Measurements from ENCODE around the gene SPACA9.

The SPACA9 gene

GRCh38 chr9:132875159-132875558, 3.5 kb upstream of the SPACA9 start:
- Histone ChIP-seq H3K27me3 (ENCODE audit: insufficient read depth, low read length) (no peaks in the 10 kb centered on the region), H3K9me3 (ENCODE audit: low read length) (no peaks in the 10 kb centered on the region), H3K4me3 (ENCODE audit: low read length) (no peak overlapping the region), H2AFZ (ENCODE audit: low read depth, low read length) (no peak overlapping the region), H3K36me3 (ENCODE audit: insufficient read depth, low read length) (no peaks in the 10 kb centered on the region), H3K4me1 (ENCODE audit: insufficient read depth, low read length) (no peaks in the 10 kb centered on the region)

GRCh38 chr9:132876849-132877248, 1.8 kb upstream of the SPACA9 start:
- no peaks in the 10 kb centered on the region for H3K36me3 ChIP-seq (ENCODE audit: insufficient read depth, low read length)
- H3K4me3 ChIP-seq (ENCODE audit: low read length) = peak overlapping the region; percentile 92
- no peaks in the 10 kb centered on the region for H3K9me3 ChIP-seq (ENCODE audit: low read length)
- H3K27me3 ChIP-seq (ENCODE audit: insufficient read depth, low read length) = no peaks in the 10 kb centered on the region
- no peak overlapping the region for H2AFZ ChIP-seq (ENCODE audit: low read depth, low read length)
- H3K4me1 ChIP-seq (ENCODE audit: insufficient read depth, low read length) = no peaks in the 10 kb centered on the region

GRCh38 chr9:132877458-132877823, 1.3 kb upstream of the SPACA9 start:
- H3K9me3 ChIP-seq (ENCODE audit: low read length) = no peaks in the 10 kb centered on the region
- H3K4me1 ChIP-seq (ENCODE audit: insufficient read depth, low read length) = no peaks in the 10 kb centered on the region
- no peaks in the 10 kb centered on the region for H3K27me3 ChIP-seq (ENCODE audit: insufficient read depth, low read length)
- peak overlapping the region; percentile 92 for H3K4me3 ChIP-seq (ENCODE audit: low read length)
- peak overlapping the region; percentile 90 for H2AFZ ChIP-seq (ENCODE audit: low read depth, low read length)
- H3K36me3 ChIP-seq (ENCODE audit: insufficient read depth, low read length) = no peaks in the 10 kb centered on the region

GRCh38 chr9:132877824-132878694, 639 bp upstream of the SPACA9 start, which contains the start of gene AK8:
Gene AK8 (minus strand): TSS chr9:132878284. CDS start chr9:132878255, 29 bp downstream.
- no peaks in the 10 kb centered on the region for H3K36me3 ChIP-seq (ENCODE audit: insufficient read depth, low read length)
- no peaks in the 10 kb centered on the region for H3K4me1 ChIP-seq (ENCODE audit: insufficient read depth, low read length)
- no peaks in the 10 kb centered on the region for H3K9me3 ChIP-seq (ENCODE audit: low read length)
- H3K4me3 ChIP-seq (ENCODE audit: low read length) = peak within 1 kb of the TSS; percentile 92
- no peaks in the 10 kb centered on the region for H3K27me3 ChIP-seq (ENCODE audit: insufficient read depth, low read length)
- H2AFZ ChIP-seq (ENCODE audit: low read depth, low read length) = peak within 1 kb of the TSS; percentile 90

GRCh38 chr9:132879457-132880323, 992 bp downstream of the SPACA9 start:
- Histone ChIP-seq H3K4me3 (ENCODE audit: low read length) (peak overlapping the region; percentile 92), H3K4me1 (ENCODE audit: insufficient read depth, low read length) (no peaks in the 10 kb centered on the region), H3K36me3 (ENCODE audit: insufficient read depth, low read length) (no peaks in the 10 kb centered on the region), H2AFZ (ENCODE audit: low read depth, low read length) (no peak overlapping the region), H3K9me3 (ENCODE audit: low read length) (no peaks in the 10 kb centered on the region), H3K27me3 (ENCODE audit: insufficient read depth, low read length) (no peaks in the 10 kb centered on the region)

- no peaks in the 10 kb centered on the region for H3K9me3 ChIP-seq (ENCODE audit: low read length)
- no peaks in the 10 kb centered on the region for H3K4me1 ChIP-seq (ENCODE audit: insufficient read depth, low read length)
- H3K27me3 ChIP-seq (ENCODE audit: insufficient read depth, low read length) = no peaks in the 10 kb centered on the region
- no peak overlapping the region for H3K4me3 ChIP-seq (ENCODE audit: low read length)
- H3K36me3 ChIP-seq (ENCODE audit: insufficient read depth, low read length) = no peaks in the 10 kb centered on the region
- no peak overlapping the region for H2AFZ ChIP-seq (ENCODE audit: low read depth, low read length)
These were observed 1.6 kb downstream of the SPACA9 start for GRCh38 chr9:132880324-132880661.

GRCh38 chr9:132881826-132882225, 3.1 kb downstream of the SPACA9 start:
- no peak overlapping the region for H3K4me3 ChIP-seq (ENCODE audit: low read length)

GRCh38 chr9:132882616-132883015, 3.9 kb downstream of the SPACA9 start:
- H3K36me3 ChIP-seq (ENCODE audit: insufficient read depth, low read length) = no peaks in the 10 kb centered on the region
- H3K9me3 ChIP-seq (ENCODE audit: low read length) = no peaks in the 10 kb centered on the region
- H3K4me3 ChIP-seq (ENCODE audit: low read length) = no peak overlapping the region
- H2AFZ ChIP-seq (ENCODE audit: low read depth, low read length) = no peak overlapping the region
- no peaks in the 10 kb centered on the region for H3K27me3 ChIP-seq (ENCODE audit: insufficient read depth, low read length)
- H3K4me1 ChIP-seq (ENCODE audit: insufficient read depth, low read length) = no peaks in the 10 kb centered on the region

More at GRCh38 chr9:132881826-132882225, 3.1 kb downstream of the SPACA9 start:
- H3K9me3 ChIP-seq (ENCODE audit: low read length) = no peaks in the 10 kb centered on the region
- H3K36me3 ChIP-seq (ENCODE audit: insufficient read depth, low read length) = no peaks in the 10 kb centered on the region
- no peak overlapping the region for H2AFZ ChIP-seq (ENCODE audit: low read depth, low read length)
- H3K4me1 ChIP-seq (ENCODE audit: insufficient read depth, low read length) = no peaks in the 10 kb centered on the region
- H3K27me3 ChIP-seq (ENCODE audit: insufficient read depth, low read length) = no peaks in the 10 kb centered on the region

GRCh38 chr9:132883349-132884294, 4.9 kb downstream of the SPACA9 start:
- Histone ChIP-seq H3K9me3 (ENCODE audit: low read length) (no peaks in the 10 kb centered on the region), H3K4me3 (ENCODE audit: low read length) (no peak overlapping the region), H2AFZ (ENCODE audit: low read depth, low read length) (no peak overlapping the region), H3K4me1 (ENCODE audit: insufficient read depth, low read length) (no peaks in the 10 kb centered on the region), H3K36me3 (ENCODE audit: insufficient read depth, low read length) (no peaks in the 10 kb centered on the region), H3K27me3 (ENCODE audit: insufficient read depth, low read length) (no peaks in the 10 kb centered on the region)

- H2AFZ ChIP-seq (ENCODE audit: low read depth, low read length) = no peak overlapping the region
- H3K36me3 ChIP-seq (ENCODE audit: insufficient read depth, low read length) = no peaks in the 10 kb centered on the region
- H3K27me3 ChIP-seq (ENCODE audit: insufficient read depth, low read length) = no peaks in the 10 kb centered on the region
- no peak overlapping the region for H3K4me3 ChIP-seq (ENCODE audit: low read length)
- H3K4me1 ChIP-seq (ENCODE audit: insufficient read depth, low read length) = no peaks in the 10 kb centered on the region
- no peaks in the 10 kb centered on the region for H3K9me3 ChIP-seq (ENCODE audit: low read length)
These were observed 7.1 kb downstream of the SPACA9 start for GRCh38 chr9:132885720-132886333.

- Histone ChIP-seq H3K4me3 (ENCODE audit: low read length) (no peak overlapping the region), H3K36me3 (ENCODE audit: insufficient read depth, low read length) (no peaks in the 10 kb centered on the region), H2AFZ (ENCODE audit: low read depth, low read length) (no peak overlapping the region), H3K9me3 (ENCODE audit: low read length) (no peaks in the 10 kb centered on the region), H3K27me3 (ENCODE audit: insufficient read depth, low read length) (no peaks in the 10 kb centered on the region), H3K4me1 (ENCODE audit: insufficient read depth, low read length) (no peaks in the 10 kb centered on the region)
These were observed 7.6 kb downstream of the SPACA9 start for GRCh38 chr9:132886334-132886725.

Measured in neuron (in vitro differentiated cells).